HUES6 (cell line): ENCODE data around the gene DUS2.

Source experiments
- H3K27ac ChIP-seq: 2 replicates; pipeline ENCODE4 v1.7.0; 2013; ENCODE audit warnings: low read depth, mild to moderate bottlenecking, low read length, inconsistent platforms
- H3K27me3 ChIP-seq: 2 replicates; pipeline ENCODE4 v1.6.1; 2013; ENCODE audit warnings: low read length; ENCODE audit not compliant: control insufficient read depth, insufficient read depth
- H3K36me3 ChIP-seq: 2 replicates; pipeline ENCODE4 v1.6.1; 2013; ENCODE audit warnings: low read length; ENCODE audit not compliant: control insufficient read depth, insufficient read depth
- H3K4me1 ChIP-seq: 2 replicates; pipeline ENCODE4 v1.6.1; 2013; ENCODE audit warnings: low read length; ENCODE audit not compliant: control insufficient read depth, insufficient read depth
- H3K4me3 ChIP-seq: 2 replicates; pipeline ENCODE4 v1.5.1; 2013; ENCODE audit warnings: low read depth, low read length
- H3K9ac ChIP-seq: one replicate; pipeline ENCODE4 v1.6.1; 2013; ENCODE audit warnings: mild to moderate bottlenecking, low read length
- H3K9me3 ChIP-seq: 2 replicates; pipeline ENCODE4 v1.6.1; 2013; ENCODE audit warnings: low read depth, low read length; ENCODE audit not compliant: control insufficient read depth, insufficient read depth

Gene DUS2

GRCh38 chr16:68049449-68049848 is 26.4 kb downstream of the DUS2 start:
- no peak overlapping the region for H3K4me3 ChIP-seq
- no peaks in the 10 kb centered on the region for H3K27me3 ChIP-seq
- peaks cover 47% of the 10 kb centered on the region for H3K36me3 ChIP-seq
- H3K27ac ChIP-seq: no peak overlapping the region
- H3K9me3 ChIP-seq: no peaks in the 10 kb centered on the region
- no peaks in the 10 kb centered on the region for H3K4me1 ChIP-seq
- no peak overlapping the region for H3K9ac ChIP-seq

DNA sequence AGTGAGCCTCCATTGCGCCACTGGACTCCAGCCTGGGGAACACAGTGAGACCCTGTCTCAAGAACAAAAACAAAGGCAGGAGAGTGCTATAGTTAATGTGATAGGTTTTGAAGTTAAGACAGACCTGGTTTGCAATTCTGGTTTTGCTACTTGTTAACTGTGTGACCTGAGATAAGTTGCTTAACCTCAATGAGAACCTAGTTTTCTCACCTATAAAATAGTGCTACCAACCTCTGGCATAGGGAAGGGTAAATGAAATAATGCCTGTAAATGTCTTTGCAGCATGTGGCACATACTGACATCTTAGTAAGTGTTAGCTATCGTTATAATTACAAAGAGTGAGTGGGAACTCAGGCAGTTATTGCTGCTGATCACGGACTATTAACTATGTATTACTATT is 32.3 kb downstream of the DUS2 start:
- Histone ChIP-seq H3K4me3 (no peak overlapping the region), H3K27me3 (no peaks in the 10 kb centered on the region), H3K9me3 (no peaks in the 10 kb centered on the region), H3K4me1 (no peaks in the 10 kb centered on the region), H3K27ac (no peak overlapping the region), H3K36me3 (peaks cover 61% of the 10 kb centered on the region), H3K9ac (no peak overlapping the region)

- peaks cover 62% of the 10 kb centered on the region for H3K36me3 ChIP-seq
- H3K27ac ChIP-seq: no peak overlapping the region
- no peaks in the 10 kb centered on the region for H3K4me1 ChIP-seq
- H3K27me3 ChIP-seq: no peaks in the 10 kb centered on the region
- H3K4me3 ChIP-seq: no peak overlapping the region
- H3K9me3 ChIP-seq: no peaks in the 10 kb centered on the region
- no peak overlapping the region for H3K9ac ChIP-seq
Observed at GRCh38 chr16:68059804-68060203, 36.7 kb downstream of the DUS2 start.

- Histone ChIP-seq H3K27me3 (no peaks in the 10 kb centered on the region), H3K4me1 (no peaks in the 10 kb centered on the region)
Observed at GRCh38 chr16:68061396-68061795, 38.3 kb downstream of the DUS2 start.

DNA sequence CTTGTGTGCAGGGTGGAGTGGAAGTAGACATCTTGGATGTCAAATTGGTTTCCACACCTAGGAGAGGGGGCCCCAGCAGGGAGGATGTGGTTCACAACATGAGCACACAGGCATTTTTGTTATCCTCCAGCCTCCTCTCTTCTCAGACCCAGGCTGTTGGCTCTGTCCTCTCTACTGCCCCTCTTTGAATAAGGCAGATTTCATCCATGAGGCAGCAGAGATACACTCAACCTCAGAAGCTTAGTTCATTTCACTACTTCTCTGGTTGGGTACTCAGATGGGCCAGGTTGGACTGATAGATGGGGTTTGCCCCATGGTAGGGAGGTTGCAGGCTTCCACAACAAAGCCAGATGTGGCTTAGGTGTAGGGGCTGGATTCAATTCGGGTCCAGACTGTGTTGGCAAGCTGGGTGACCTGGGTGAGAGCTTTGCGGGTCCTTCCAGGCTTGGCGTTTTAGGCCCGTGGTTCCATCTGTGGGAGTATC is 39.9 kb downstream of the DUS2 start:
- H3K9me3 ChIP-seq: no peaks in the 10 kb centered on the region
- peaks cover 55% of the 10 kb centered on the region for H3K36me3 ChIP-seq
- H3K27me3 ChIP-seq: no peaks in the 10 kb centered on the region
- H3K4me1 ChIP-seq: no peaks in the 10 kb centered on the region
- H3K4me3 ChIP-seq: no peak overlapping the region
- no peak overlapping the region for H3K27ac ChIP-seq
- H3K9ac ChIP-seq: no peak overlapping the region

More at GRCh38 chr16:68061396-68061795, 38.3 kb downstream of the DUS2 start:
- Histone ChIP-seq H3K36me3 (peaks cover 54% of the 10 kb centered on the region), H3K9ac (no peak overlapping the region), H3K27ac (no peak overlapping the region), H3K4me3 (no peak overlapping the region), H3K9me3 (no peaks in the 10 kb centered on the region)

DNA sequence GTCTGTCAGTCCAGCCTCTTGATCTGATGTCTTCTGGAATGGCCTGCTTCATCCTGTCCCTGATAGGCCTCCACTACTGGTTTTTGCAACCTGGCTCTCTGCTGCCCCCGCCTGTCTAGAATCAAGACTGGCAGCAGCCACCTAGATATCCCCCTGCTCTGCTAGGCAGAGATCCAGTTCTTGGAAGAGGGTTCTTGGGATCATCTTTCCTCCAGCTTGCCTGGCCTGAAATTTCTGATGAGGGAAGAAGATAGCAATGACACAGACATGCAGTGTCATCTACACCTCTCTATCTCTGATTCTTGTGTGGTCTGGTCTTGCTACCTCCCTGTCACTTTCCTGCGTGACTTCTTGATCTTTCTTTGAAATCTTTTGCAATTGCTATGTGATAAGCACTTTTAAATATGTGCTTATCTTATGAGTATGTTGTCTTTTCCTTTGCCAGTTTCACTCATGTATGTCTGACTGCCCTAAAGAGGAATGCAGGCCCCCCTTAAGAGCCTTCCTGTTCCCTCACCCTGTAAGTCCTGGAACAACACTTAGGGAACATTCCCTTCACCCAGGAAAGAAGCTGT is 41.8 kb downstream of the DUS2 start:
- H3K4me1 ChIP-seq: no peaks in the 10 kb centered on the region
- H3K9me3 ChIP-seq: no peaks in the 10 kb centered on the region
- H3K36me3 ChIP-seq: peaks cover 56% of the 10 kb centered on the region
- H3K4me3 ChIP-seq: no peak overlapping the region
- no peak overlapping the region for H3K9ac ChIP-seq
- no peak overlapping the region for H3K27ac ChIP-seq
- no peaks in the 10 kb centered on the region for H3K27me3 ChIP-seq

GRCh38 chr16:68065716-68066305 is 42.7 kb downstream of the DUS2 start:
- no peaks in the 10 kb centered on the region for H3K4me1 ChIP-seq
- no peak overlapping the region for H3K4me3 ChIP-seq
- H3K27me3 ChIP-seq: no peaks in the 10 kb centered on the region
- no peak overlapping the region for H3K9ac ChIP-seq
- H3K27ac ChIP-seq: no peak overlapping the region
- no peaks in the 10 kb centered on the region for H3K9me3 ChIP-seq
- peaks cover 59% of the 10 kb centered on the region for H3K36me3 ChIP-seq

GRCh38 chr16:68066763-68067162 is 43.7 kb downstream of the DUS2 start:
- H3K36me3 ChIP-seq: peaks cover 59% of the 10 kb centered on the region

GRCh38 chr16:68068926-68069325 is 45.8 kb downstream of the DUS2 start:
- peaks cover 66% of the 10 kb centered on the region for H3K36me3 ChIP-seq

More at GRCh38 chr16:68066763-68067162, 43.7 kb downstream of the DUS2 start:
- Histone ChIP-seq H3K9me3 (no peaks in the 10 kb centered on the region), H3K4me1 (no peaks in the 10 kb centered on the region), H3K27me3 (no peaks in the 10 kb centered on the region), H3K4me3 (no peak overlapping the region), H3K9ac (no peak overlapping the region), H3K27ac (no peak overlapping the region)

DNA sequence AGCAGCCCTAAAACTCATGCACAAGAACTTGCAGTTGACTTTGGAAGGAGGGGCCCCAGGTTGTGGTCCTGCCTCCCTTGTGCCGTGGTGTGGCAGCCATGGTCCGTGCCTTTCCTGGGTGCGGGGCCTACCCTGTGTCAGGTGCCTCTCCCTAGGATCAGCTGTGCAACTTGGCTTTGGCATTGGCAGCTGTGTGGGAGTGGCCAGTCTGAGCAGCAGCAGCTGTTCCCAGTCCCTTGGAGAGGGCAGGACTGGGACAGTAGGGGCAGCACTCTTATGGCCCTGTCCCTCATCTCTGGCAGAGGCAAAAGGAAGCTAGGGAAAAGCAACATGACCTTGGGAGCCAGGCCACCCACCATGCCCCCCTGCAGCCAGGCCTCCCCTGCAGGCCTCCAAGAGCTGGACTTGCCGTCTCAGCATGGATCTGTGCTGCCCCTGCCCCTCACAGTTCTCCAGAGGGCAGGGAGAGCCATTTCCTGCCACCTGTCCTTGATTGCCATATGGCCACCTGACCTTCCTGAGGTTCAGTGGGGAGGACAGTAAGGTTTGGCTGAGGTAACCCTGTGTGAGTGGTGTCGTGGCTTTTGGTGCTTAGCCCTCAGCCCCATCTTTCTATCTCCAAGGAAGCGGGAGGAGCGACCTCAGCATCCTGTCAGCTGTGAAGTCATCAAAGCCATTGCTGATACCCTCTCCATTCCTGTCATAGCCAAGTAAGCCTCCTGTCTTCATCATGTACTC is 46.6 kb downstream of the DUS2 start:
- no peak overlapping the region for H3K9ac ChIP-seq
- H3K36me3 ChIP-seq: peaks cover 67% of the 10 kb centered on the region
- H3K27ac ChIP-seq: no peak overlapping the region
- H3K27me3 ChIP-seq: no peaks in the 10 kb centered on the region
- H3K4me1 ChIP-seq: no peaks in the 10 kb centered on the region
- H3K4me3 ChIP-seq: no peak overlapping the region
- no peaks in the 10 kb centered on the region for H3K9me3 ChIP-seq

More at GRCh38 chr16:68068926-68069325, 45.8 kb downstream of the DUS2 start:
- Histone ChIP-seq H3K9ac (no peak overlapping the region), H3K4me3 (no peak overlapping the region), H3K27me3 (no peaks in the 10 kb centered on the region), H3K27ac (no peak overlapping the region), H3K4me1 (no peaks in the 10 kb centered on the region), H3K9me3 (no peaks in the 10 kb centered on the region)

DNA sequence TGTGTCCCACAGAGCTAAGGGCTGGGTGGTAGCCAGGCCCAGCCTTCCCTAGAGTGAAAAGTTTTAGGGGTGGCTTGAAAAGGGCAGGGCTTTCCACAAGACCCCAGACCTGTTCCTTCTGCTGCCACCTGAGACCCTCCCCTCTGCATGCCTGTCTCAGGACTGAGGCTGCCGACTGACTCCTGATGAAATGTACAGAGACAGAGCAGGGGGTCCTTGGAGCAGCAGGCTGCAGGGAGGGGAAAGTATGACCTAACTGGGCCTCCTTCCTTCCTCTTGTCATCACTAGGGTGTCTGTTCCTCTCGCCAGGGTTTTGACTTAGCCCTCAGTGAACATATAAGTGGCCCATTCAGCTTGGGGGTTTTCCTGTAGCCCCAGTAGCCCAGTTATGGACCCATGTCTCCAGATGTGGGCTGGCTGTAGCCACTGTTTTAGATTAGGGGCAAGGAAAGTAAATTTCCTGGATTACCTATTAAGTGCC is 47.2 kb downstream of the DUS2 start:
- Histone ChIP-seq H3K9me3 (no peaks in the 10 kb centered on the region), H3K4me1 (no peaks in the 10 kb centered on the region), H3K27ac (no peak overlapping the region), H3K27me3 (no peaks in the 10 kb centered on the region), H3K9ac (no peak overlapping the region), H3K4me3 (no peak overlapping the region), H3K36me3 (peaks cover 73% of the 10 kb centered on the region)
